ENCODE measurements around the gene TSSK3.

DNA sequence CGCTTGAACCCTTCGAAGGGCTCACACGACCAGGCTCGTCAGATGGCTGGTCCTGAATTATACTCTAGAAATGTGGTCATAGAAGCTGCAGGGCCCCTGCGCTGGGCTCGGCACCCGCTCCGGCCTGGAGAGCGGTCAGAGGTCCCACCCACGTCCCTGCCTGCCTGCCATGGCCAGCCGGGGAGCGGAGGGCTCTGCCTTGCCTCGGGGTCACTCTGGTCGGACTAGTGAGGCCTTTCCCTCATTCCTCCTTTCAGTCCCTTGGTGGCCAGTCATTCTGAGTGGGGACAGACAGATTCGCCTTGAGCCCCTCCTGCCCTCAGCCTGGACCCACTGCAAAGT is 25.8 kb upstream of the TSSK3 start:
- TF ChIP-seq, protein P1, sequence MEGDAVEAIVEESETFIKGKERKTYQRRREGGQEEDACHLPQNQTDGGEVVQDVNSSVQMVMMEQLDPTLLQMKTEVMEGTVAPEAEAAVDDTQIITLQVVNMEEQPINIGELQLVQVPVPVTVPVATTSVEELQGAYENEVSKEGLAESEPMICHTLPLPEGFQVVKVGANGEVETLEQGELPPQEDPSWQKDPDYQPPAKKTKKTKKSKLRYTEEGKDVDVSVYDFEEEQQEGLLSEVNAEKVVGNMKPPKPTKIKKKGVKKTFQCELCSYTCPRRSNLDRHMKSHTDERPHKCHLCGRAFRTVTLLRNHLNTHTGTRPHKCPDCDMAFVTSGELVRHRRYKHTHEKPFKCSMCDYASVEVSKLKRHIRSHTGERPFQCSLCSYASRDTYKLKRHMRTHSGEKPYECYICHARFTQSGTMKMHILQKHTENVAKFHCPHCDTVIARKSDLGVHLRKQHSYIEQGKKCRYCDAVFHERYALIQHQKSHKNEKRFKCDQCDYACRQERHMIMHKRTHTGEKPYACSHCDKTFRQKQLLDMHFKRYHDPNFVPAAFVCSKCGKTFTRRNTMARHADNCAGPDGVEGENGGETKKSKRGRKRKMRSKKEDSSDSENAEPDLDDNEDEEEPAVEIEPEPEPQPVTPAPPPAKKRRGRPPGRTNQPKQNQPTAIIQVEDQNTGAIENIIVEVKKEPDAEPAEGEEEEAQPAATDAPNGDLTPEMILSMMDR (optimal IDR thresholded peaks at IDR 0.05 in 1 of 3, IDR thresholded peaks at IDR 0.05 in 1 of 3, conservative IDR thresholded peaks at IDR 0.05 in 1 of 3; ENCODE audit: extremely low read depth in 1 of 3, insufficient read depth in 2 of 3, low read length in 3 of 3), result no peak
- TF ChIP-seq EZH2 (IDR thresholded peaks at IDR 0.05; ENCODE audit: low read length), result no peak

All from keratinocyte (primary cell).